Femur (tissue), 1 donor: ENCODE measurements around the gene TBC1D17.
A peak's percentile ranks its signal among the peaks of the same experiment; 100 is the strongest.

Experiments
- DNase-seq: peaks from one replicate; pipeline ENCODE4 v3.0.0-alpha.2; 2017

The TBC1D17 gene

GRCh38 chr19:49849433-49850220, 27.9 kb upstream of the TBC1D17 start:
- peak; percentile 16 for DNase-seq

DNA sequence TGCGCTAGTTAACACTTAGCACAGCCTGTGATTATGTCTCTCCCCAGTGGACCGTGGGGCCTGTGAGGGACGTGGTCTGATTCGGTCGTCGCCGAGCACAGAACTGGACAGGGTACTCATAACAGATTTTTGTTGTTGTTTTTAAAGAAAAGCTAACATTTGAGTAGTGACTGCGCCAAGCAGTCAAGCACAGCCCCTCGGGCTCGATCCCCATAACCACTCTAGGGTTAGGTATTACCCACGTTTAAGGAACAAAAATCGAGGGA, 27.3 kb upstream of the TBC1D17 start:
- no peak for DNase-seq

DNA sequence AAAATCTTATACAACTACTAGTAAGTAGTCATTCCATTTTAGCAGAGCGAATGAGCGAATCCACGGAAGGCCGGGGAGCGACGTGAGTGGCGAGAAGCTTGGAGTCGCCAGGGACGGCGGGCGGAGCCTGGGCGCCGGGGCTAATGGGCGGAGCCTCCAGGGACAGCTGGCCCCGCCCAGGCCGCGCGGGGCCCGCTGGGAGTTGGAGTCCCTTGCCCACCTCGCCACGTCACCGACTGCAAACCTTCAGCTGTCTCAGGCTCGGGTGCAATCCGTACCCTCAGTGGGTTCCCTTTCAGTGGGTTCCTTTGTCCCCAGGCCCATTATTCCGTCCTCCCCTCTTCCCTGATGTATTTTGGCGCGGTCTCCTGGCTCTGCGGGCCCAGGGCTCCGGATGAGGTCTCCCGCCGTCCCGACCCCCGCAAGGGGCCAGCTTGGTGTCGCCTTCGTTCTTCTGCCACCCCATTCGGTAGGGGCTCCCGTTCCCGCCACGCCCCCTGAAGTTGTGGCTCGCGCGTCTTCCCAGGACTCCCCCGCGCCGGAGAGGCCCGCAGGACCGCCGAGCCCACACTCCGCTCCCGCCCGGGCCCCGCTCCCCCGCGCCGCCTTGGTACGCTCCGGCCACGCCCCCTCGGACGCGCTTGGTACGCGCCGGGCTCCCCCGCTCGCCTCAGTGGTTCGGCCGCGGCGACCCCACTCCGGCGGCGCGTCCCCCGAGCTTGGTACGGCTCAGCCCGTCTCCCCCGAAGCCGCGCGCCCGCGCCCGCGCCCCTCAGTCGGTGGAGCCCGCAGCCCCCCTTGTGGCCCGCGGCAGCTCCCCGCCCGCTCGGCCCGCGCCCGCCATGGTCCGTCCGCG, 26.8 kb upstream of the TBC1D17 start, which contains the start of gene PTOV1:
Gene PTOV1, plus strand, starts transcription at position 673 of the 856 bp plus-strand sequence.
- peak; percentile 93 for DNase-seq

DNA sequence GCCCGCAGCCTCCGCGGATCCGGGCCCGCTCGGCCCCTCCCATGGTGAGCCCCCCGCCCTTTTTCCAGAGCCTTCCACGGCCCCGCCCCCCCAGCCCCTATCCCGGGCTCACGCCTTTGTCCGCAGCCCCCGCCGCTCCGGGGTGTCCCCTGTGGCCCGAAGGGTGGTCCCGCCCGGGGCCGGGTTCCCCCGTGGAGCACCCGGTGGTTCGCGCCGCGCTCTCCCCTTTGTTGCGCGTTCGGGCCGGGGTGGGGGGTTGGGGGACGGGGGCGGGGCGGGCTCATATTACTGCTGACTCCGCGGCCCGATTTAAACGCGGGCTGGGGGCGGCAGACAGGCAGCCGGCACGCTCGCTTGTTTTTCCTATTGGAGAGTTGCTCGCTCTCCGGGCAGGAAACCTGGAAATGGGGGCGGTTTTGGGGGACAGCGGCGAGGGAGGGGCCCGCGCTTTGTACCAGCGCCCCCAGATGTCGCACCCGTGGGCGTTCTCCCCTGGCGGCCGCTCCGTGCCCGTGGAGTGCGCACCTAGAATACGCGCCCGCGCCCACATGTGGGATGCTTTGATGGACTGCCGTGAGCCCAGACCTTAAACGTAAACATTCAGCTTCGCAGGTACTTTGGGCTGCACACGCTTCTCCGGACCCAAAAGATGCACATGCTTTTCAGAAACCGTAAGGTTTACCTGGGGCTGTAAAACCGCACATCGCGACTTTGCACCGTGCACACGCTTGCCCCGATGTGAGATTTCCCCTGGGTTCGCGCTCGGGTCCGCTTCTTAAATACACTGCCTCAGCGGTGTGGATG, 25.8 kb upstream of the TBC1D17 start:
- DNase-seq, result peak; percentile 79

DNA sequence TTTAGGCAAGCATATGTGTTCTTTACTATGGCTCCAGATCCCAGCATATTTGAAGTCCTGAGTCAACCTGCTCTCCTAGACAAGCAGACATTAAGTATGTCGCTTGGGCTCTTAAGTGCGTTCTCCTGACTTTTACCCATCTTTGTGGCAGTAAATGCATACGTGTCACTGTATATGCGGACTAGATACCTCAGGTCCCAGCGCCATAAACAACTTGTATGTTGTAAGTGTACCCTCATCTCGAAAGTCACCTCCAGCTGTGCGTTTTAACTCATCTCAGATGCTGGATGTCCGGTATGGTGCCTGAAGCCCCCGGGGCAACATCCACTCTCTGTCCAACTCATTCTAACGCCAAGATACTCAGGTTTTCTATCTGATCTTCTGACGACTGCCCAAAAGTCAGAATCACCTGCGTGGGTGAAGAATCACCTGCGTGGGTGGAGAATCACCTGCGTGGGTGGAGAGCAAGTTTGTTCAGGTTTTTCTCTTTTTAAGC, 24.8 kb upstream of the TBC1D17 start:
- no peak for DNase-seq

DNA sequence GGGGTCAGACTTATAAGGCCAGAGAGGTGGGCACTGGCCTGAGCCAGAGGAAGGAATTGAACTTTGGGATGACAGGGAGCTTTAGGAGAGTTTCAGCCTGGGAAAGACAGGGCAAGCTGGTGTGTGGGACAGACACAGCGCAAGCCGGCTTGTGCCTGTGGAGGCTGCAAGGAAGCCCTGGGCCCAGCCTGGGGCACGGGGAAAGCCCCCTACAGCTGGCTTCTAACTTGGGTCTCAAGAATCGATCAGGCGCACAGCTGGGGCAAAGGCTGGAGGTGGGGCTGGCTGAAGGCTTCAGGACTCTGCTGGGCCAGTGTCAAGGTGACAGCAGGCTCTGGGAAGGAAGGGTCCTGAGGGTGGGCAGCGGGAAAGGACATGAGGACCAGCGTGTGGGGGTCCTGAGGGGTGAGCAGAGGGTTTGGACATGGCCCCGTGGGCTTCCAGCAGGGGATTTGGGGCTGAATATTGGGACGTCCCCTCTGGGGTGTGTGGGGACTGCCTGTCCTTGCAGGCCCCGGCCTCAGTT, 23.6 kb upstream of the TBC1D17 start:
- no peak for DNase-seq

- no peak for DNase-seq
These were observed 22.9 kb upstream of the TBC1D17 start for GRCh38 chr19:49854378-49855263.

DNA sequence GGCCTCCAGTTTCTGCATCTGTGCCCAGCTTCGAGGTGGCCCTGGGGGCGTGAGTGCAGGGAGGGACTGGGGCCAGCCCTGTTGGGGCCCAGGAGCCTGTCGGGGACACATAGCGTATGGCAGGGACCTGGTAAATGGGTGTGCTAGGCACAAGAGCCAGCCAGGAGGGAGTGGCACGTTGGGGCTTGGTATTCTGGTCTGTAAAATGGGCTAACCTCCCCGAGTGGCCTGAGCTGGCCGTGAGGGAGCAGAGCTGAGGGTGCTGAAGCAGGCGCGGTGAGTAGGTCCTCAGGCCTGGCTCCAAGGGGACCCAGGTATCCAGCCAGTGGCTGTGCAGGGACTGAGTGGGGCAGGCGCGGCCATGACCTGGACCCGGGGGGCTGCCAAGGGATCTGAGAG, 22.2 kb upstream of the TBC1D17 start:
- no peak for DNase-seq

DNA sequence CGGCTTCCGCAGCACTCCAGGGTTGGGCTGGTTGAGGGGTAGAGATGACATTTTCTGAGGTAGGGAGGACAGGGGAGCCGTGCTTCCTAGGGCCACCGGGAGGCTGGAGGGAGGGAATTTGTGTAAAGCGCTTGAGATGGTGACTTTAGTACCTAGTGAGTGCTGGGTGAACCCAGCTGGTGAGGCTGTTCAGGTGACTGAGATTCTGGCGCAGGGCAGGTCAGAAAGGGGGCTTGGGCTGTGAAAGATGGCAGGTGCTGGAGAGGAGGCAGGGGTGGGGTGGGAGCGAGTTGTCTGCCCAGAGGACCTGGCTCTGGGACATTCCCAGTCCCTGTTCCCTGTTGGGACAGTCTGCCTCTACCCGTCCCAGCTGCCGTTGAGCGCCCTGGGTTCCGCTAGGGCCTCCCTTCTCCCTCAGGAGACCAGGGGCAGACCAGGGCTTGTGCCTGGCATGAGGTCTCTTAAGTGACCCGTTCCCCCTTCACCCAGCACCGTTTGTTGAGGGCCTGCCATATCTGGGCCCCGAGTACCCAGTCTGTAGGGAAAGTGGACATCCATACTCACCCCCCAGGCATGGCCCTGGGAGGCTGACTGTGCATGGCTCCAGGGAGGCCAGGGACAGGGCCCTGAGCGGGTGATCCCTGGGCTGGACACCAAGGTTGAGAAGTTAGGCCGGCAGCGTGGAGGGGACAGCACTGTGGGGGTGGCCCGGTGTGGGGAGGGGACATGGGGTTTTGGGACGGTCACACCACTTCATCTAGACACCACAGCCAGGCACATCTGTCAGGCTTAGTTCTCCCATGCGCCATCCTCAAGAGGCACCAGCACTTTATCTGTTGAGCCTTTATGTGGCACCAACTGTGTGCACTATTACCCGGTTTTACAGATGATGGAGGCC, 21.6 kb upstream of the TBC1D17 start:
- no peak for DNase-seq

DNA sequence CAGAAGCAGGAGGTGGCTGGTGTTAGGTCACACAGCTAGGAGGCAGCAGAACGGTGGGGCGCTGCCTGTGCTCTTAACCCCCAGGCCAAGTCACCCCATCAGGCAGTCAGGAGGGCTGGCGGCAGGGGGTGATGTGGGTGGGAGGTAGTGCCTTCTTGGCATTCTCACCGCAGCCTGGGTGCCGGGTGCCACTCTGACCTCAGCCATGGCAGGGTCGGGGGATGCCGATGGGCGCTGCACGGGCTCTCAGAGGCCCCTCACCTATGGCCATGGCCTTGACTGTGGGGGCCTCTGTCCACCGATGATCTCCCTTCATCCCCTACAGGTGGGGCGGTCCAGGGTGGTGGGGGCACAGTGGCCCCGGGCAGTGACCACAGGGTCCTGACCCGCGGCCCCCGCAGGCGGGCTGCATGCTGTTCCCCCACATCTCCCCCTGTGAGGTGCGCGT, 20.9 kb upstream of the TBC1D17 start:
- no peak for DNase-seq

DNA sequence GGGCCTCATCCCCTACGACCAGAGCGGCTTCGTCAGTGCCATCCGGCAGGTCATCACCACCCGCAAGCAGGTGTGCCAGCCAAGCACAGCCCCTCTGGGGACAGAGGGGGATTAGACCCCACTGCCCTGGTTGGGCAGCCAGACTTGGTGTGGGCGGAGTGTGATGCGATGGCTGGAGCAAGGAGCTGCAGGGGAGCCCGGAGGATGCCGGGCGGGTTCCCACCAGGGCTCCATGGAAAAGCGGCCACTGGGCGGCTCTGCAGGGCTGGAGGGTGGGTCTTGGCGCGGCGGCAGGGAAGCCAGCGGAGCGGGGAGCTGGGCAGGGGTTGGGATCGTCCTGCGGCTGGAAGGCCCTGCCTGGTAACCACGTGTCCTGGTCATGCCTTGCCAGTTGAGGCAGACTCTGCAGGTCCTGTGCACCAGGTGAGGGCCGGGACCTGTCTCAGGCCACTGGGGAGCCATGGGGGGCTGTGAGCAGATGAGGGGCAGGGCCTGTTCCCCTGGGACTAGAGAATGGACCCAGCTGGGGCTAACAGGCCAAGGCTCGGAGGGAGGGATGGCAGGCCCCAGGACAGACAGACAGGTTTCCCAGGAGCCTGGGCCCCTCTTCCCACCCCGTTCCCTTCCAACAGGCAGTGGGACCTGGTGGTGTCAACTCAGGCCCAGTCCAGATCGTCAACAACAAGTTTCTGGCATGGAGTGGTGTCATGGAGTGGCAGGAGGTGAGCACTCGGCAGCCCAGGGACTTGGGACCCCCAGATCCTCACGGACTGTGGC, 20.3 kb upstream of the TBC1D17 start:
- peak; percentile 34 for DNase-seq

DNA sequence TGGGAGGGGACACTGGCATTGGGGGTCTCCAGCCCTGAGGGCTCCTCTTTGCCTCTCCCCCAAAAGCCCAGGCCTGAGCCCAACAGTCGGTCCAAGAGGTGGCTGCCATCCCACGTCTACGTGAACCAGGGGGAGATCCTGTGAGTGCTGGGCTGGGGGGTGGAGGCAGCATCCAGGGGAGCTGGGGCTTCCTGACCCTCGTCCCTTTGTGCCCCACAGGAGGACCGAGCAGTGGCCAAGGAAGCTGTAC, 19.7 kb upstream of the TBC1D17 start:
- peak; percentile 26 for DNase-seq

DNA sequence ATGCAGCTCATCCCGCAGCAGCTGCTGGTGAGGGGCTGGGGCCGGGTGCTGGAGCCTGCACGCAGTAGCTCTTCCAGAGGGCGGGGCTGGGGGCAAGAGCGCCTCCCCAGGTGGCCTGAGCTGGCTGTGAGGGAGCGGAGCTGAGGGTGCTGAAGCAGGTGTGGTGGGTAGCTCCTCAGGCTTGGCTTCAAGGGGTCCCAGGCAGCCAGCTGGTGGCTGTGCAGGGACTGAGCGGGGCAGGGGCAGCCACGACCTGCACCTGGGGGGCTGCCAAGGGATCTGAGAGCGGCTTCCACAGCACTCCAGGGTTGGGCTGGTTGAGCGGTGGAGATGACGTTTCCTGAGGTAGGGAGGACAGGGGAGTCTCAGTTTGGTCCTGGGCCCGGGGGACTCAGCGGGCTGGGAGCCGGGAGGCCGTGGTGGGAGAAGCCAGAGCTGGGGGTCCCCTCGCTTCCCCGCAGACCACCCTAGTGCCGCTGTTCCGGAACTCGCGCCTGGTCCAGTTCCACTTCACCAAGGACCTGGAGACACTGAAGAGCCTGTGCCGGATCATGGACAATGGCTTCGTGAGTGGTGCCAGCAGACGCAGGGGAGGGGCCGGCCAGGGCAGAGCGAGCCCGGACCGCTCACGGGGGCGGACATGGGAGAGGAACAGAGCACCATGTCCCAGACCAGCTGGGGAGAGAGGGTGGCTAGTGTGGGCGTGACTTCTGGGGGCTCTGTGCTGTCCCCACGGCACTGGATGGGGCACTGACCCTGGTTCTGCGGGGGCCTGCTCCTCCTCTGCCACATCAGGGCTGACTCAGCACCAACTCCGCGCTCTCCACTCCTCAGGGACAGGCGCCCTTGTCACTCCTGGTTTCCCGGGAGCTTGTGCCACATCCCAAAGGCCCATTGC, 19.2 kb upstream of the TBC1D17 start:
- DNase-seq, result peak; percentile 43

DNA sequence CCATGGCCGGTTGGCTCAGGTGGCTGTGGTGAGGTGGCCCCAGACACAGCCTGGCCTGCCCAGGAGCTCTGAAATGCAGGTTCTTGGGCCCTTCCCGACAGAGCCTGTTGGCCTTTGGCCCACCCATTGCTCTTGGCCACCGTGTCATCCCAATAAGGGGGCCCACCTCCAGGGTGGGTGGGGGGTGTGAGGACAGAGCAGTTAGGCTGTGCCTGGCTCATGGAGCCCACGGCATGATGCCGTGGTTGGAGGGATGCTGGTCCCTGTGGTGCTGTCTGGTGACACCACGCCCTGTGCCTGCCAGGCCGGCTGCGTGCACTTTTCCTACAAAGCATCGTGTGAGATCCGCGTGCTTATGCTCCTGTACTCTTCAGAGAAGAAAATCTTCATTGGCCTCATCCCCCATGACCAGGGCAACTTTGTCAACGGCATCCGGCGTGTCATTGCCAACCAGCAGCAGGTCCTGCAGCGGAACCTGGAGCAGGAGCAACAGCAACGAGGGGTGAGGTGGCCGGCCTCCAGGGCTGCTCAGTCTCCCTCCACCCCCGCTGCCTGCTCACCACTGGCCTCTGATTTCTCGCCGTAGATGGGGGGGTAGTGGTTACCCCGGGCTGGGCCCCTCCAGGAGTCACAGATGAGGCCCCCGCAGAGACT, 17.7 kb upstream of the TBC1D17 start:
- no peak for DNase-seq

GRCh38 chr19:49860336-49861102, 17.0 kb upstream of the TBC1D17 start:
- DNase-seq, result peak; percentile 31

DNA sequence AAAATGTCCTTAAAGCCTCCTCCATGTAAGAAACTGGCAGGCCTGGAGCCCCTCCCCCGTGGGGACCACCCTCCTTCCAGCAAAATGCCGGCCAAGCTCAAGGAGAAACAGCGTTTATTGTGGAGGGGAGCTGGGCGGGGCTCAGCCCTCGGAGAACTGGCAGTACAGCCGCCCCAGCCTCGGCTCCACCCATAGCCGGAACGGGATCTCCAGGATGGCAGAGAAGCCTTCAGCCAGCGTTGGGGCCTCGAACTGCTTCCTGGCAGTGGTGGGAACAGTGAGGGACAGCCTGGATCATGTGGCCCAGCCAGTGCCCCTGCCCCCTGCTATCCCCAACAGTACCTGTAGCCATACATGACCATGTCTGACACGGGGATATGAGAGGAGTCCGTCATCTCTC, 16.4 kb upstream of the TBC1D17 start:
- DNase-seq, result peak; percentile 68

GRCh38 chr19:49861541-49862378, 15.7 kb upstream of the TBC1D17 start:
- peak; percentile 29 for DNase-seq
